Calu3 (cell line): Measurements from ENCODE around the gene RHO. TPM values are rescaled to one million over a fixed set of nuclear protein-coding genes. Genes with fewer than 3 reads are reported as not detected.

Experiments used
- BruUV-seq: library from RNA; stranded (reverse); fragments of 400-500 nt; replicated peaks from 2 replicates; lab custom pipeline; 2021; lab: Mats Ljungman, UMichigan
- CTCF ChIA-PET: fragments of 300-600 bp; sonication (Branson Sonifier 250); formaldehyde crosslinking; loops from one replicate; lab custom pipeline; 2022; ENCODE audit warnings: antibody characterized with exemption; lab: Charles Lee
- DNase-seq: peaks from one replicate; pipeline ENCODE4 v3.0.0; 2022
- H3K27ac Mint-ChIP-seq: one replicate; pipeline ENCODE4 v1.8.0; 2022; ENCODE audit warnings: mixed read lengths; ENCODE audit not compliant: unreplicated experiment
- H3K27me3 Mint-ChIP-seq: one replicate; pipeline ENCODE4 v1.8.0; 2022; ENCODE audit warnings: mixed read lengths; ENCODE audit not compliant: unreplicated experiment
- H3K36me3 Mint-ChIP-seq: one replicate; pipeline ENCODE4 v1.8.0; 2022; ENCODE audit warnings: mild to moderate bottlenecking, moderate library complexity, mixed read lengths; ENCODE audit not compliant: insufficient read depth, unreplicated experiment
- H3K4me1 Mint-ChIP-seq: one replicate; pipeline ENCODE4 v1.8.0; 2022; ENCODE audit warnings: mild to moderate bottlenecking, low read depth, mixed read lengths; ENCODE audit not compliant: unreplicated experiment
- H3K4me3 Mint-ChIP-seq: one replicate; pipeline ENCODE4 v1.8.0; 2022; ENCODE audit warnings: mild to moderate bottlenecking, low read depth, moderate library complexity, mixed read lengths; ENCODE audit not compliant: unreplicated experiment
- H3K9me3 Mint-ChIP-seq: one replicate; pipeline ENCODE4 v1.8.0; 2022; ENCODE audit warnings: low read depth, mixed read lengths; ENCODE audit not compliant: unreplicated experiment
- intact Hi-C: fragments of 100-400 bp; cut with micrococcal nuclease; formaldehyde crosslinking; loops from one replicate; pipeline ENCODE4 v1.10.0; 2022; ENCODE audit not compliant: unreplicated experiment
- total RNA-seq: library from RNA; stranded (reverse); gene quantifications from 2 replicates; pipeline ENCODE4 v1.2.3, GENCODE V29; 2022
- TF ChIP-seq, protein P1 (sequence below): fragments of 200-600 bp; IDR thresholded peaks from one replicate; pipeline ENCODE4 v1.8.0; 2022; ENCODE audit warnings: antibody characterized with exemption; ENCODE audit not compliant: unreplicated experiment

Gene RHO
- total RNA-seq, 1 experiment from 2014 or later, result not detected

DNA sequence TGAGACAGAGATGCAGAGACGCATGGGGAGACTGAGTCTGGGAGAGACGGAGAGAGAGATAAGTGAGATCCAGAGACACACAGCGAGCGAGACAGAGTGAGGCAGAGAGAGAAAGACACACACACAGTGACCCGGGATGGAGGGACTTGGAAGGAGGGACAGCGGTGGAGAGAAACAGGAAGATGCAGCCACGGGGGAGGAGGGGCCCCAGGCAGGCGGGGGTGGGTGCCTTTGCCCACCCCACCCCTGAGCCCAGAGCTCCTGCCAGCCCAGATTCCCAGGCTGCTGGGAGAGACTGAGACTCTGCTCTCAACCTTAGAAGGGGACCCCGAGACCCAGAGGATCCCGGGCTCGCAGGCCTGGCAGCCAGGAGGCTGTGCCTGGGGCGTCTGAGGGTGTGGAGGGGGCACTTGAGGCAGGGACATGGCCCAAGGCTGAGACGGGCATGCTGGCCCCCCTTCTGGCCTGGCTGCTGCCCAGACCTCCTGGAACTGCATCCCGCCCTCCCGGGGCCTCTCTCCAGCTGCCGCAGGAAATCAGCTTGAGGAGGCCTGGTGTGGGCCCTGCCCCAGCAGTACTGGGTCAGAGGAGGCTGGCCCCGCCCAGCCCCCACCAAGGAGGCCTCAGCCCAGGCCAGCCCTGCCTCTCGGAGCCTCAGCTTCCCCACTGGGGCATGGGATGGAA, 32.6 kb downstream of the RHO start:
- no TSS peak for BruUV-seq
- H3K36me3 Mint-ChIP-seq, result no peaks in the 10 kb centered on the region
- CTCF ChIA-PET, result no interaction called here
- H3K27ac Mint-ChIP-seq, result no peak overlapping the region
- no peaks in the 10 kb centered on the region for H3K4me1 Mint-ChIP-seq
- no peaks in the 10 kb centered on the region for H3K27me3 Mint-ChIP-seq
- no peak overlapping the region for H3K4me3 Mint-ChIP-seq
- intact Hi-C loops, result no loop called here
- TF ChIP-seq, protein P1, sequence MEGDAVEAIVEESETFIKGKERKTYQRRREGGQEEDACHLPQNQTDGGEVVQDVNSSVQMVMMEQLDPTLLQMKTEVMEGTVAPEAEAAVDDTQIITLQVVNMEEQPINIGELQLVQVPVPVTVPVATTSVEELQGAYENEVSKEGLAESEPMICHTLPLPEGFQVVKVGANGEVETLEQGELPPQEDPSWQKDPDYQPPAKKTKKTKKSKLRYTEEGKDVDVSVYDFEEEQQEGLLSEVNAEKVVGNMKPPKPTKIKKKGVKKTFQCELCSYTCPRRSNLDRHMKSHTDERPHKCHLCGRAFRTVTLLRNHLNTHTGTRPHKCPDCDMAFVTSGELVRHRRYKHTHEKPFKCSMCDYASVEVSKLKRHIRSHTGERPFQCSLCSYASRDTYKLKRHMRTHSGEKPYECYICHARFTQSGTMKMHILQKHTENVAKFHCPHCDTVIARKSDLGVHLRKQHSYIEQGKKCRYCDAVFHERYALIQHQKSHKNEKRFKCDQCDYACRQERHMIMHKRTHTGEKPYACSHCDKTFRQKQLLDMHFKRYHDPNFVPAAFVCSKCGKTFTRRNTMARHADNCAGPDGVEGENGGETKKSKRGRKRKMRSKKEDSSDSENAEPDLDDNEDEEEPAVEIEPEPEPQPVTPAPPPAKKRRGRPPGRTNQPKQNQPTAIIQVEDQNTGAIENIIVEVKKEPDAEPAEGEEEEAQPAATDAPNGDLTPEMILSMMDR, result no peak
- H3K9me3 Mint-ChIP-seq, result no peaks in the 10 kb centered on the region
- DNase-seq, result no peak

DNA sequence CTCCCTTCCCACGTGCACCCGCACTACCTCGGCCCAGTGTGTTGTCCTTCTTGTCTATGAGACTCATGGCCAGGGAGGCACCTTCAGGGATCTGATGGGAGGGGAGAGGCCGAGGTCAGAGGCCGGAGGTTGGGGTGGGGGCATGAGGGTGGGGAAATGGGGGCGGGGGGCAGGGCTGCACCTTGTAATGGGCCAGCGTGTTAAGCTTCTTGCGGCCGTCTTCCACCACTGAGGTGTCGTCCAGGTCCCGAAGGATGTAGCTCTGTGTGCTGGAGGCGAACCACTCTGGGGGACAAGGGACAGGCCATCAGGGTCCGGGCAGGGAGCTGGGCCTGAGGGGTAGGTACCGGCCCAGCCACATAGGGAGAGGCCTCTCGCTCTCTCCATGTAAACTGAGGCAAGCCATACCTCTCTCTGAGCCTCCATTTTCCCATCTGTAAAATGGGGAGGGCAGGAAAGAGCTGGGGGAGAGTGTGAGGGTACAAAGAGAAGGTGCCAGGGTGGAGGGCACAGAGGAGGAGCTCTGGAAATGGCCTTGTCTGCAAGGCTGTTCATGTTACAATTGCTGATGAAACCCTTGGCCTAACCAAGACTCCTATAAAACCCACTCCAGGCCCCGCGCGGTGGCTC, 33.3 kb downstream of the RHO start:
- H3K36me3 Mint-ChIP-seq, result no peaks in the 10 kb centered on the region
- no peak overlapping the region for H3K27ac Mint-ChIP-seq
- intact Hi-C loops, result no loop called here
- TF ChIP-seq, protein P1, result no peak
- H3K27me3 Mint-ChIP-seq, result no peaks in the 10 kb centered on the region
- no peaks in the 10 kb centered on the region for H3K9me3 Mint-ChIP-seq
- no peak overlapping the region for H3K4me3 Mint-ChIP-seq
- no TSS peak for BruUV-seq
- DNase-seq, result no peak
- no peaks in the 10 kb centered on the region for H3K4me1 Mint-ChIP-seq
- CTCF ChIA-PET, result interaction anchor here (0.5 kb wide), 1 partner anchor 1427 kb away, joined by 4 read pairs; no protein-coding TSS in a partner anchor

DNA sequence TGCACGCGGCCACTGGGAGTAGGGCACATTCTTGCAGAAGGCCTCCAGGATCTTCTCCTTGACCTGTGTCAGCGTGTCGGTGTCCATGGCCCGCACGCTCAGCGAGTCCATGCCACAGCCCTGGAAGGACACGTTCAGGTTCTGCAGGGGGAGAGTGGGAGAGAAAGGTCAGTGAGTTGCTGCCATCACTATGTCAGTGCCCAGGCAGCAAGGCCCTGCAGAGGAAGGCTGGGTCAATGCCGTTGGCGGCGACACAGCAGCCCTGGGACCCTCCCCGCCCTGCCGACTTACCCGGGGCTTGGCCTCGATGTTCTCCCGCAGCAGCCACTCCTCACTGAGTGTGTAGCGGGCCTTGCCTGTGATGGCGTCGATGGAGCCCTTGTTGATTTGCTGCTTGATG, 34.4 kb downstream of the RHO start:
- intact Hi-C loops, result no loop called here
- Mint-ChIP-seq H3K36me3 (no peaks in the 10 kb centered on the region), H3K27me3 (no peaks in the 10 kb centered on the region), H3K9me3 (no peaks in the 10 kb centered on the region), H3K4me1 (no peaks in the 10 kb centered on the region), H3K27ac (no peak overlapping the region), H3K4me3 (no peak overlapping the region)
- DNase-seq, result no peak
- CTCF ChIA-PET, result interaction anchor here (0.6 kb wide), 1 partner anchor 158 kb away, joined by 3 read pairs; no protein-coding TSS in a partner anchor
- BruUV-seq, result no TSS peak
- TF ChIP-seq, protein P1, result no peak

DNA sequence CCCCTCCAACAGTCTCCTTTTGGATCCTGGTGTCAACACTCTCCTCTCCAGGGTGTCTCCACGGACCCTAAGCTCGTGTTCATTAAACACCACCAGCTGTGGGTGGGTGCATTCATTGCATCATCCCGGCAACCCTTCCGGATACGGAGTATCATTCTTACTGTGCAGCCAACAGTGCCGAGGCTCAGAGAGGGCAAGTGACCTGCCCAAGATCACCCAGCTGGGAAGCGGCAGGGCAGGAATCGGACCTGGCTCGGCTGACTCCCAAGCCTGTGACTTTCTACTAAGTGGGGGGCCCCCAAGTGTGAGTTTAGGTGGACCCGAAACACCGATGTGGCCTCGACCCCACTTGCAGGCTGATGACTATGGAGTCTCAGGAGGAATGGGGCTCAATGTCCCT, 34.9 kb downstream of the RHO start:
- TF ChIP-seq, protein P1, result no peak
- Mint-ChIP-seq H3K27ac (no peak overlapping the region), H3K36me3 (no peaks in the 10 kb centered on the region), H3K4me1 (no peaks in the 10 kb centered on the region), H3K9me3 (no peaks in the 10 kb centered on the region), H3K4me3 (no peak overlapping the region), H3K27me3 (no peaks in the 10 kb centered on the region)
- intact Hi-C loops, result no loop called here
- no TSS peak for BruUV-seq
- CTCF ChIA-PET, result no interaction called here
- DNase-seq, result no peak
